HCT116 (cell line): ENCODE results near the gene ZNF471. TPM values are rescaled to one million over a fixed set of nuclear protein-coding genes. Genes with fewer than 3 reads are reported as not detected.

ENCODE experiments used
- ATAC-seq: fragments of 200-7000 bp; cut with Tn5 transposase; 2 replicates; pipeline ENCODE4 v1.9.1; 2020; ENCODE audit warnings: mild to moderate bottlenecking, moderate library complexity
- BruUV-seq: library from RNA; stranded (reverse); fragments of 400-500 nt; replicated peaks from 2 replicates; lab custom pipeline; 2021; lab: Mats Ljungman, UMichigan
- CTCF ChIA-PET: fragments of 300-600 bp; sonication (Branson Sonifier 250); formaldehyde crosslinking; loops from one replicate; lab custom pipeline; 2021; ENCODE audit warnings: antibody characterized with exemption; lab: Charles Lee
- POLR2A ChIA-PET: fragments of 300-600, 350-600 bp; sonication (Branson Sonifier 250); formaldehyde crosslinking; loops from one replicate; lab custom pipeline; 2021; ENCODE audit warnings: antibody characterized with exemption; lab: Charles Lee
- RAD21 ChIA-PET, 2 experiments: fragments of 300-600 bp; sonication (Branson Sonifier 250); formaldehyde crosslinking; loops; one replicate each; lab custom pipeline; 2023; ENCODE audit warnings: low total read pairs in 2 of 2; ENCODE audit not compliant: uncharacterized antibody in 2 of 2, unreplicated experiment in 2 of 2, low non-redundant PET in 1 of 2; lab: Charles Lee
- DNase-seq: peaks from one replicate; pipeline ENCODE4 v3.0.0-alpha.2; 2010; ENCODE audit warnings: low read depth, low spot score
- H2AFZ ChIP-seq: fragments of 200-600 bp; shearing (Covaris generic), sonication (generic); 2 replicates; pipeline ENCODE4 v1.6.1; 2017; ENCODE audit warnings: low read depth, mixed run types, mixed read lengths, antibody characterized with exemption, low read length; ENCODE audit not compliant: poor library complexity, severe bottlenecking
- H3K27ac ChIP-seq: 2 replicates; pipeline ENCODE4 v1.5.1; 2012; ENCODE audit warnings: low read depth, low read length
- H3K27me3 ChIP-seq: fragments of 200-600 bp; sonication (generic); 2 replicates; pipeline ENCODE4 v1.6.1; 2016; ENCODE audit warnings: mixed run types, low read length, mixed read lengths; ENCODE audit not compliant: insufficient read depth
- H3K36me3 ChIP-seq, 2 experiments: fragments of 200-500 bp in 1 of 2; fragments of 200-600 bp in 1 of 2; sonication (Bioruptor generic) in 1 of 2; sonication (generic) in 1 of 2; 2 replicates each; pipeline versions ENCODE4 v1.5.1 to v1.6.1; 2014 to 2016; ENCODE audit warnings: low read length in 2 of 2, inconsistent platforms in 1 of 2, mixed read lengths in 1 of 2, mixed run types in 1 of 2; ENCODE audit not compliant: insufficient read depth in 2 of 2, control insufficient read depth in 1 of 2
- H3K4me1 ChIP-seq, 2 experiments: fragments of 200-600 bp in 1 of 2; sonication (generic) in 1 of 2; 2 replicates each; pipeline versions ENCODE4 v1.5.1 to v1.6.1; 2012 to 2017; ENCODE audit warnings: low read length in 2 of 2, inconsistent platforms in 1 of 2, mild to moderate bottlenecking in 1 of 2, mixed read lengths in 1 of 2, mixed run types in 1 of 2, moderate library complexity in 1 of 2; ENCODE audit not compliant: insufficient read depth in 2 of 2, control insufficient read depth in 1 of 2
- H3K4me2 ChIP-seq: fragments of 200-600 bp; sonication (generic); 2 replicates; pipeline ENCODE4 v1.6.1; 2017; ENCODE audit warnings: mixed run types, low read length, mixed read lengths
- H3K4me3 ChIP-seq, 2 experiments: fragments of 200-600 bp in 1 of 2; sonication (generic) in 1 of 2; replicated peaks in 1 of 2; 2 replicates each; pipeline ENCODE4 v1.5.1; 2011 to 2016; ENCODE audit warnings: low read length in 2 of 2, control low read depth in 1 of 2, low read depth in 1 of 2, mild to moderate bottlenecking in 1 of 2, mixed read lengths in 1 of 2, mixed run types in 1 of 2
- H3K79me2 ChIP-seq: fragments of 200-600 bp; sonication (generic); 2 replicates; pipeline ENCODE4 v1.6.1; 2017; ENCODE audit warnings: mild to moderate bottlenecking, mixed run types, low read length, moderate library complexity, mixed read lengths; ENCODE audit not compliant: insufficient read depth
- H3K9ac ChIP-seq: fragments of 200-600 bp; sonication (generic); 2 replicates; pipeline ENCODE4 v1.6.1; 2016; ENCODE audit warnings: low read length, mixed read lengths
- H3K9me2 ChIP-seq: fragments of 200-600 bp; sonication (generic), shearing (Covaris generic); 2 replicates; pipeline ENCODE4 v1.6.1; 2017; ENCODE audit warnings: mixed run types, mild to moderate bottlenecking, moderate library complexity; ENCODE audit not compliant: insufficient read depth
- H3K9me3 ChIP-seq, 2 experiments: fragments of 200-500 bp in 1 of 2; fragments of 200-600 bp in 1 of 2; sonication (Bioruptor generic) in 1 of 2; sonication (generic) in 1 of 2; 2 replicates each; pipeline ENCODE4 v1.6.1; 2014 to 2017; ENCODE audit warnings: low read length in 2 of 2, mixed read lengths in 2 of 2, inconsistent platforms in 1 of 2, low read depth in 1 of 2, mild to moderate bottlenecking in 1 of 2, mixed run types in 1 of 2, moderate library complexity in 1 of 2; ENCODE audit not compliant: control insufficient read depth in 1 of 2, insufficient read depth in 1 of 2
- H4K20me1 ChIP-seq: fragments of 200-600 bp; sonication (generic), shearing (Covaris generic); 2 replicates; pipeline ENCODE4 v1.6.1; 2017; ENCODE audit warnings: mixed run types, mild to moderate bottlenecking, moderate library complexity; ENCODE audit not compliant: insufficient read depth
- ATF3 ChIP-seq: IDR thresholded peaks from 2 replicates; pipeline ENCODE4 v1.6.1; 2012
- CBX3 ChIP-seq: IDR thresholded peaks from 2 replicates; pipeline ENCODE4 v1.6.1; 2012; ENCODE audit warnings: low read depth
- CEBPB ChIP-seq: IDR thresholded peaks from 2 replicates; pipeline ENCODE4 v1.6.1; 2012; ENCODE audit warnings: low read depth
- CTCF ChIP-seq, 3 experiments: fragments of 200-600 bp in 1 of 3; sonication (generic) in 1 of 3; IDR thresholded peaks in 2 of 3; conservative IDR thresholded peaks in 1 of 3; 2 replicates each; pipeline ENCODE4 v1.5.1; 2012 to 2017; ENCODE audit warnings: low read depth in 2 of 3, low read length in 2 of 3, antibody characterized with exemption in 1 of 3, borderline replicate concordance in 1 of 3, control low read depth in 1 of 3, mild to moderate bottlenecking in 1 of 3, mixed read lengths in 1 of 3, mixed run types in 1 of 3, moderate library complexity in 1 of 3; ENCODE audit not compliant: insufficient read depth in 1 of 3
- EZH2 ChIP-seq: fragments of 200-600 bp; sonication (generic); IDR thresholded peaks from 2 replicates; pipeline ENCODE4 v1.6.1; 2017; ENCODE audit warnings: antibody characterized with exemption, mixed run types
- EZH2phosphoT487 ChIP-seq: fragments of 200-600 bp; IDR thresholded peaks from 2 replicates; pipeline ENCODE4 v1.6.1; 2018; ENCODE audit warnings: antibody characterized with exemption, borderline replicate concordance
- FOSL1 ChIP-seq: IDR thresholded peaks from 2 replicates; pipeline ENCODE4 v1.6.1; 2012; ENCODE audit warnings: low read depth
- JUND ChIP-seq: IDR thresholded peaks from 2 replicates; pipeline ENCODE4 v1.6.1; 2012
- MAX ChIP-seq: IDR thresholded peaks from 2 replicates; pipeline ENCODE4 v1.6.1; 2012
- POLR2A ChIP-seq: IDR thresholded peaks from 2 replicates; pipeline ENCODE4 v1.7.0; 2011; ENCODE audit warnings: borderline replicate concordance; ENCODE audit not compliant: insufficient read depth, insufficient read length; ENCODE audit errors: extremely low read depth
- POLR2AphosphoS5 ChIP-seq: IDR thresholded peaks from 2 replicates; pipeline ENCODE4 v1.6.1; 2011; ENCODE audit warnings: mild to moderate bottlenecking, low read depth, low read length, moderate library complexity
- RAD21 ChIP-seq: IDR thresholded peaks from 2 replicates; pipeline ENCODE4 v1.6.1; 2012; ENCODE audit warnings: low read depth, mild to moderate bottlenecking
- REST ChIP-seq: IDR thresholded peaks from 2 replicates; pipeline ENCODE4 v1.6.1; 2012; ENCODE audit warnings: low read depth
- SIN3A ChIP-seq: IDR thresholded peaks from 2 replicates; pipeline ENCODE4 v1.6.1; 2012; ENCODE audit warnings: low read depth
- SP1 ChIP-seq: IDR thresholded peaks from 2 replicates; pipeline ENCODE4 v1.6.1; 2012; ENCODE audit warnings: low read depth
- SRF ChIP-seq: IDR thresholded peaks from 2 replicates; pipeline ENCODE4 v1.6.1; 2012; ENCODE audit warnings: low read depth
- TCF7L2 ChIP-seq: IDR thresholded peaks from 2 replicates; pipeline ENCODE4 v1.7.0; 2011; ENCODE audit warnings: borderline replicate concordance, inconsistent platforms; ENCODE audit not compliant: insufficient read depth, insufficient read length; ENCODE audit errors: extremely low read depth
- ZBTB33 ChIP-seq: IDR thresholded peaks from 2 replicates; pipeline ENCODE4 v1.6.1; 2011; ENCODE audit warnings: mild to moderate bottlenecking, low read length, moderate library complexity; ENCODE audit not compliant: insufficient replicate concordance; ENCODE audit errors: extremely low read depth
- ZFX ChIP-seq: fragments of 450-650 bp; IDR thresholded peaks from 2 replicates; pipeline ENCODE4 v1.6.1; 2017
- ZNF274 ChIP-seq: fragments of 200-500 bp; sonication (Bioruptor generic); IDR thresholded peaks from 2 replicates; pipeline ENCODE4 v1.6.1; 2014; ENCODE audit warnings: mild to moderate bottlenecking, low read depth, low read length, inconsistent platforms
- intact Hi-C: fragments of 100-400 bp; cut with micrococcal nuclease; formaldehyde crosslinking; loops from 2 replicates; pipeline ENCODE4 v1.10.0; 2022
- total RNA-seq: library from RNA; stranded (reverse); gene quantifications from one replicate; pipeline ENCODE4 v1.2.1, GENCODE V29; 2021; ENCODE audit not compliant: unreplicated experiment

The ZNF471 gene
- total RNA-seq, 1 experiment from 2014 or later, result not detected

GRCh38 chr19:56477429-56478338, 30.0 kb upstream of the ZNF471 start:
- ATAC-seq, result no peak

More at GRCh38 chr19:56477429-56478338, 30.0 kb upstream of the ZNF471 start:
- H3K79me2 ChIP-seq, result no peaks in the 10 kb centered on the region
- TF ChIP-seq POLR2AphosphoS5 (no peak), EZH2 (no peak), ATF3 (no peak), POLR2A (no peak), CEBPB (no peak), CTCF (IDR thresholded peaks at IDR 0.05 in 2 of 3, conservative IDR thresholded peaks at IDR 0.05 in 1 of 3; ENCODE audit: borderline replicate concordance in 1 of 3, insufficient read depth in 1 of 3, low read depth in 2 of 3, low read length in 2 of 3) (no peak), ZBTB33 (no peak), ZFX (no peak), MAX (no peak), TCF7L2 (no peak), SRF (no peak), RAD21 (no peak), SP1 (no peak), ZNF274 (no peak), CBX3 (no peak), REST (no peak), JUND (no peak), FOSL1 (no peak), SIN3A (no peak), EZH2phosphoT487 (no peak)
- peaks cover 6 to 25% of the 10 kb centered on the region in 2 experiments; a peak in 2 of 4 replicates for H3K9me3 ChIP-seq
- H3K4me2 ChIP-seq, result no peak overlapping the region
- no peak overlapping the region for H3K4me3 ChIP-seq
- H4K20me1 ChIP-seq, result no peaks in the 10 kb centered on the region
- no peaks in the 10 kb centered on the region for H3K9me2 ChIP-seq
- ChIA-PET POLR2A (no interaction called here), CTCF (no interaction called here), RAD21 (no interaction called here)
- no TSS peak for BruUV-seq
- DNase-seq, result no peak
- no peak overlapping the region for H2AFZ ChIP-seq
- intact Hi-C loops, result no loop called here
- no peaks in the 10 kb centered on the region for H3K4me1 ChIP-seq
- no peak overlapping the region for H3K9ac ChIP-seq
- no peaks in the 10 kb centered on the region for H3K27me3 ChIP-seq
- no peaks in the 10 kb centered on the region for H3K36me3 ChIP-seq
- no peak overlapping the region for H3K27ac ChIP-seq
